Measurements from ENCODE around the gene INPP4B.

DNA sequence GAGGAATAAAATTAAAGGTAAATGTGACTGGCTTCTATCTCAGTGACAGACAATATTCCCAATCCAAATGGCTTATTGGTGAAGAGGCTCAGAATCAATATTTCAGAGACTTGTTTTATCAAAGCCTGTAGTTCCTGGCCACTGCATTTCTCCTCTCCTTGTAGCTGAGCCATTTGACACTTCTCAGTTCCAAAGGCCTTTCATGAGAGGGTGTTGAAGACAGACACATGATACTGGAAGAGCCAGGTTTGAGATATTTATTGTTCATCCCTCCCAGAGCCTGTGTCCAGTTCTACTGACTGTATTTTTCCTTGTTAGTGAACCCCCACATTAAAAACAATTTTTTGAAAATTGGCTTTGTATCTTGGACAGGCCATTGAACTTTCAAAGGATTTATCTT lies 12.9 kb upstream of the INPP4B start:
- TF ChIP-seq, protein P1, sequence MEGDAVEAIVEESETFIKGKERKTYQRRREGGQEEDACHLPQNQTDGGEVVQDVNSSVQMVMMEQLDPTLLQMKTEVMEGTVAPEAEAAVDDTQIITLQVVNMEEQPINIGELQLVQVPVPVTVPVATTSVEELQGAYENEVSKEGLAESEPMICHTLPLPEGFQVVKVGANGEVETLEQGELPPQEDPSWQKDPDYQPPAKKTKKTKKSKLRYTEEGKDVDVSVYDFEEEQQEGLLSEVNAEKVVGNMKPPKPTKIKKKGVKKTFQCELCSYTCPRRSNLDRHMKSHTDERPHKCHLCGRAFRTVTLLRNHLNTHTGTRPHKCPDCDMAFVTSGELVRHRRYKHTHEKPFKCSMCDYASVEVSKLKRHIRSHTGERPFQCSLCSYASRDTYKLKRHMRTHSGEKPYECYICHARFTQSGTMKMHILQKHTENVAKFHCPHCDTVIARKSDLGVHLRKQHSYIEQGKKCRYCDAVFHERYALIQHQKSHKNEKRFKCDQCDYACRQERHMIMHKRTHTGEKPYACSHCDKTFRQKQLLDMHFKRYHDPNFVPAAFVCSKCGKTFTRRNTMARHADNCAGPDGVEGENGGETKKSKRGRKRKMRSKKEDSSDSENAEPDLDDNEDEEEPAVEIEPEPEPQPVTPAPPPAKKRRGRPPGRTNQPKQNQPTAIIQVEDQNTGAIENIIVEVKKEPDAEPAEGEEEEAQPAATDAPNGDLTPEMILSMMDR (IDR thresholded peaks at IDR 0.05), result no peak
- no peak for TF ChIP-seq POLR2A (IDR thresholded peaks at IDR 0.05)

Data from Peyer's patch (tissue), 4 donors.